GM19324 (cell line): Measurements from ENCODE around the gene GPHN.

ENCODE experiments used
- ATAC-seq: cut with Tn5 transposase; IDR thresholded peaks from one replicate; pipeline ENCODE4 v1.9.1; 2021; ENCODE audit warnings: mild to moderate bottlenecking, moderate library complexity; ENCODE audit not compliant: unreplicated experiment, low FRiP score

The GPHN gene

DNA sequence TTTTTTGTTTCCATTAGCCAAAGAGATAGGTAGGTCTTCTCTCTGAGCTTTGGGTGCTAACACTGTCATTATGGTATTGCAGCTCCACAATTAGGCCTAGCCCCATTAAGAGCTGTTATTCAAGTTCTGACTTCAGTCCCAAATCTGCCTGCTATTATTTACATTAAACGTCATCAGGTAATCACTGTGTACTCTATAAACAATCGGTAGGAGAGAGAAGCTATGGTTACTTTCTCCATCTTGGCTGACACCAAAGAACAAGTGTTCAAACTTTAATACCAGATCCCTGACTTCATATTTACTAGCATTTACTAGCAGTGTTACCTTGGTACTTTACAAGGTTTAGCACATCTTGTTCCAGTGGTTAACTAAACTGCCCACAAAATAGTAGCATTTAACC, 376.2 kb downstream of the GPHN start:
- no peak for ATAC-seq

DNA sequence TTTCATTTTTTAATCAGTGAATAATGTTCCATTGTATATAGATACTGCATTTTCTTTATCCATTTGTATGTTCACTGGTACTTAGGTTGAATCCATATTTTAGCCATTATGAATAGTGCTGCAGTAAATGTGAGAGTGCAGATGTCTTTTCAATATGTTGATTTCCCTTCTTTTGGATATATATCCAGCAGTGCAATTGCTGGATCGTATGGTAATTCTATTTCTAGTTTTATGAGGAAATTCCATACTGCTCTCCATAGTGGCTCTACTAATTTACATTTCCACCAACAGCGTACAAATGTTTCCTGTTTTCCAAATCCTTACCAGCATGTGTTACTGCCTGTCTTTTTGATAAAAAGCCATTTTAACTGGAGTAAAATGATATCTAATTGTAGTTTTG, 392.8 kb downstream of the GPHN start:
- ATAC-seq, result no peak

DNA sequence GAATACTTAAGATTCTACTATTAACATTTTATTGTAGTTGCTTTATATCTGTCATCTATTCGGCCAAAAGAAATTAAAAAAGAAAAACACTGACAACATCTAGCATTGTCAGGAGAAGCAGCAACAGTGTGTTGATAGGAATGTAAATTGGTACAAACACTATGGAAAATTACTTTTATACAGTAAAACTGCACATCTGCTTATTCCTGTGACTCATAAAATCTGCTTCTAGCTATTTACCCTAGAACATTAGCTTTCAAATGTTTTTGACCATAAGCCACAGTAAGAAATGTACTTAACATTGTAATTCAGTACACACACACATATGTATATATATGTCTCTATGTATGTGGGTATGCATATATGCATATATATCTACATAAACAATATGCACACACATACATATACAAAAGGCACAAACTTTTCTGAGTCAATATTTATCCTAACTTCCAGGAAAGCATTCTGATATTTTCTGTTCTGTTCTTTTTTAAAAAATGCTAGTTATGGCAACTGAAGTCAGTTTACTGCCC, 402.4 kb downstream of the GPHN start:
- ATAC-seq, result no peak

DNA sequence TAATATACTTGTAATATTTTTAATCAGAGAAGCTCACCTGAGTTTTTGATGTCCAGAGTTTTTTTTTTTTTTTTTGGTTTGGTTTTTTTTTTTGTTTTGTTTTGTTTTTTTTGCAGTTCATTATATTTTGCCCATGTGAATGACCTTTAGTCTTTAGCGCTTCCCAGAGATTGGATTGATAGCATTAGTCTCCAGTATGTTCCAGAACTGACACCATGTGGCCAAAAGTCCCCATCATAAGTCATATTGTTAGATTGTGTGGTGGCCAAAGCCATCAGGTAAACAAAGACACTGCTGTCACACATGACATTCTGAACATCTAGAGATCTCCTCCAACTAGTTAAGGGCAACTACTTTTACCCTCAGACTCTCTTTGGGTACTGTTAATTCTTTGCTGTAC, 408.5 kb downstream of the GPHN start:
- ATAC-seq, result no peak

DNA sequence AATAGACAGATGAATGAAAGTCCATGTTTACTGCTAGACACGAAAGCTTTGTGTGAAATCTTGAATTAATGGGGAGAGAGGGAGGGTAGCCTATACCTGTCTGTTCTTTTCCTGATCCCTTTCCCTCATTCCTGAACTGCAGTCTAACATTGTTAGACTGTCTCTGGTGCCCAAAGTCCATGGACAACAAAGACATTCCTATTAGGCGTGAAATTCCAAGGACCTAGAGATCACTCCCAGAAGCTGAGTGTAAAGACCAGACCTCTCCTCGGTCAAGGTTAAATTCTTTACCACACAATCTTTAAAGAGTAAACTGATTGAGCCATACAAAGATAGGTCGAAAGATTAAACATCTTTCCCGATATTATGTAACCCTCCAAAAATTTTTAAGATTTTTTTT, 410.6 kb downstream of the GPHN start:
- no peak for ATAC-seq

DNA sequence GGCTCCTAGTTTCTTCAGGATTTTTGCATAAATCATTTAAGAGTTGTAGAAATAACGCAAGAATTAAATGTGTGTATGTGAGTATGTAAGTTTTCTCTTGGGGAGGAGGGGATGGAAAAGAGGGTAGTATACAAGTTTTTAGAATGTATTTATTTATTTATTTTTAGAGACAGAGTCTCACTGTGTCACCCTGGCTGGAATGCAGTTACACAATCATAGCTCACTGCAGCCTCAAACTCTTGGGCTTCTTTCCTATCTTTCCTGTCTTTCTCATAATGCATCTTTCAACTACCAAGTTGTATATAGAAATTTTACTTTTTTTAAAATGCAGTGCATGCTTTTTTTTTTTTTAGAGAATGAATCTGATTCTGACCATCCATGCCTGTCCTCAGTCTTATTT, 412.2 kb downstream of the GPHN start:
- ATAC-seq, result no peak

DNA sequence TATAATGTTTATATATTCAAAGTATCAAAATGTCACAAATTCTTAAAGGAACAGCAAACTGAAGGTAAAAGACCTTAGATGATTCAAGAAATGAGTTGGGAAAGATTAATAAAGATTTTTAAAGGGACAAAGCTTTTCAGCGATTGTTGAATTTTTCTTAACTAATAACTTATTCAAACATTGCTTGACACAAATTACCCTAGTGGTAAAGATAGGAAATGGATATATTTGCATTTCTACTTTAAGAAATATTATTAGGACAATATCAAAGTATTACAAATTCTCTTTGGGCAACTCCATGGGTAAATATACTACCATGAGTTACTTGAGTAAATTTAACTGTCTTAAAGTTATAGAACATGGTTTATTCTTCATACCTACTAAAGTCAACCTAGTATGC, 415.3 kb downstream of the GPHN start:
- ATAC-seq, result no peak

DNA sequence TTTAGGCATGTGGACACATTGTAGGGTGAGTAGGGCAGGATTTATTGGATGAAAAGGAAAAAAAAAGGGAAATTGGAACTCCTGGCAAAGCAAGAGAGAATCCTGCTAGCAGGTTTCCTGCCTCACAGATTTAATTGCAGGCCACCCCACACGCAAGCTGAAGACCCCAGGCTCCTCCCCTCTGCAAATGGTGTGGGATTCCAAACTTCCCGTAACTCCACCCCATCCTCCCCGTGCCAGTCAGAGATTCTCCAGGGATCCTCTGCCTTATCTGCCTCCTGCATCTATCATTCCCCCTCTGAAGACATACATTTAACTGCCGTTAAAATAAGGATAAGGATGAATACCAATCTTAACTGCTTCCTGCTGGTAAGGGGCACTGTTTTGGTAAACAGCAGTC, 431.5 kb downstream of the GPHN start:
- no peak for ATAC-seq

DNA sequence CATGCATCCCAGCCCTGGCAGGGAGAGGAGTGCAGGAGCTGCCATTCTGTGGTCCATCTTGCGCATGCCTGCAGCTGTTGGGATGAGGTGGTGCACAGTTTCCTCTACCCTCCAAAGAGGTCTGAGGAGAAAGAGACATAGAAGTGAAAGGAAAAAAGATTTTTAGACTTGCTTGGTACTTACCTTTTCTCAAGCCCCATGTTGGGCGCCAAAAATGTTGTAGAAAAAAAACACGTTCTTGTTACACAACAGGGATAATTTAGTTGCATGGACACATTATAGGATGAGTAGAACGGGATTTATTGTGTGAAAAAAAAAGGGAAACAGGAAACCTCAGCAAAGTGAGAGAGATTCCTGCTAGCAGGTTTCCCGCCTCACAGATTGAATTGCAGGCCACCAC, 436.9 kb downstream of the GPHN start:
- ATAC-seq, result no peak

DNA sequence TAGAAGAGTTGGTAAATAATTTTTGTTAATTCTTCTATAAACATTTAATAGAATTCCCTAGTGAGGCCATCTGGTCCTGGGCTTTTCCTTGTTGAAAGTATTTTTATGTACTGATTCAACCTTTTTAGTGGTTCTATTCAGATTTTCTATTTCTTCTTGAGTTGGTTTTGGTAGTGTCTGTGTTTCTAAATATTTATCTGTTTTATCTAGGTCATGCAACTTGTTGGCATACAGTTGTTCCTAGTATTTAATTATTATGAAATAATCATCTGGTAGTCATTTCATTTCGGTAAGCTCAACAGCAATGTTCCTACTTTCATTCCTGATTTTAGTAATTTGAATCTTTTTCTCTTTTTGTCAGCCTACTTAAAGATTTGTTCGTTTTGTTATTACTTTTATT, 447.2 kb downstream of the GPHN start:
- no peak for ATAC-seq

DNA sequence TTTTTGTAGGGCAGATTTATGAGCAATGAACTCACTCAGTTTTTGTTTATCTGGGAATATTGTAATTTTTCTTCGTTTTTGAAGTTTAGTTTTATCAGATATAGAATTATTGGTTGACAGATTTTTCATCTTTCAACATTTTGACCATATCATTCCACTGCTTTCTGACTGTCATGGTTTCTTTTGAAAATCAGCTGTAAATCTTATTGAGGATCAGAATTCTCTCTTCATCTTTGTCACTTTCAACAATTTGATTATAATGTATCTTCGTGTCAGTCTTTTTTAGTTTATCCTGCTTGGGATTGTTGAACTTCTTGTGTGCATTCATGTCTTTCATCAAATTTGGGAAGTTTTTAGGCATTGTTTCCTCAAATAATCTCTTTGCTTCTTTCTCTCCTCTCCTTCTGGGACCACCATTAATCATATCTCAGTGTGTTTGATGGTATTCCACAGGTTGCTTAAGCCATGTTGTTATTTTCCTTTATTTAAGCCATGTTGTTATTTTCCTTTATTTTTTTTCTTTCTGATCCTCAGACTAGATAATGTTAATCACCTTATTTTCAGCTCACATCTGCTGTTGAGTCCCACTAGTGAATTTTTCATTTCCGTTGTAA, 451.6 kb downstream of the GPHN start:
- no peak for ATAC-seq

DNA sequence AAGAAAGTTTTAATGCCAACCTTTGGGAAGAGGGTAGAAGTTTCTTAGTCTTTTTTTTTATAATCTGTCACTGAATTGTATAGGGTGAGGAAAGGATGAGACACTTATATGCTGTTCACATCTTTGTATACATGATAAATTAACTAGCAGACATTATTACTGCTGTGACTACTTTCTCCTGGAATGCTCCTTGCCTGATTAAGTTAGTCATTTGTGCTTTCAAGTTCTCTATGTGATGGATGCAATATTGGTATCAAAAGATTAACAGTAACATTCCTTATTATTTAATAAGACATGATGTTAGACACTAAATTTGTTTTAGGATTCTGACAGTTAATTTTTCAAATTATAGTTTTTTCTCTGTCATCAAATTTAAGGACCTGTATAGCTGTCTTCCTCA, 457.9 kb downstream of the GPHN start:
- no peak for ATAC-seq

DNA sequence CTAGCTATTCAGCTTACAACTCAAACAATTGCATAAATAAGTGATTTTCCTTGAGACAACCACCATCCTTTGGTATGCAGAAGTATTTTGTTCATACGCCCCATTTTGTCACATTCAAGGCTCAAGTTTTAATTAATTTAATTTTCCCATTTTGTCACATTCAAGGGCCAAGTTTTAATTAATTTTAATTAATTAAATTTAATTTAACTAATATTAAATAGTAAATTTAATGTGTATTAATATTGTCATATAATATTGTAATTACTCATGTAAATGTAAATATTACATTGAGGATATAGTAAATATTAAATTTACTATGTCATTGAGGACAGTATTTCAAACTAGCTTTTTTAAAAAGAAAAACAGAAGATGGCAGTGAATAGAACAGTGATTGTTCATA, 464.5 kb downstream of the GPHN start:
- no peak for ATAC-seq

DNA sequence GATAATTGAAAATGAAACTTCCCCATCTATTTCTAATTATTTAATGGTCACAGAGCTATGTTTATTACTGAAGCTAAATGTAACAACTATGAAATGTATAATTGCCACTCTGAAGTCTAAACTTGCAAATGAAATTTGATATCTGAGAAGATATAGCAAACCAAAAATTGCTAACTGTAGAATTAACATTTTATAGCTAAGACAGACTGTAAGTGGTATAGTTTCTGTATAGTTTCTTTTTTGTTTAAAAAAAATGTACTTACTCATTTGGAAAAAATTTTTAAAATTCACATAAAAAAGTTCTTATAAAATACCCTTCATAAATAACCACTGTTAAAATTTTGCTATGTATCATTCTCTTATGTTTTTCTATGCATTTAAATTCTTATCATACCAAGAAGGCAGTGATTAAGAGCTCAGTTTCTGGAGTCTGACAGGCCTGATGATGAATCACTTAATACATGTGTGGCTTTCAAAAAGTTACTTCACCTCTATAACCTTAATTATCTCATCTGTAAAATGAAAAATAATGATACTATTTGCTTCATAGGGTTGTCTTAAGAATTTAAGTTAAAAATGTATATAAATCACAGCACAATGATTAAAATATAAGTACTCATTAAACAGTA, 466.6 kb downstream of the GPHN start:
- ATAC-seq, result no peak

DNA sequence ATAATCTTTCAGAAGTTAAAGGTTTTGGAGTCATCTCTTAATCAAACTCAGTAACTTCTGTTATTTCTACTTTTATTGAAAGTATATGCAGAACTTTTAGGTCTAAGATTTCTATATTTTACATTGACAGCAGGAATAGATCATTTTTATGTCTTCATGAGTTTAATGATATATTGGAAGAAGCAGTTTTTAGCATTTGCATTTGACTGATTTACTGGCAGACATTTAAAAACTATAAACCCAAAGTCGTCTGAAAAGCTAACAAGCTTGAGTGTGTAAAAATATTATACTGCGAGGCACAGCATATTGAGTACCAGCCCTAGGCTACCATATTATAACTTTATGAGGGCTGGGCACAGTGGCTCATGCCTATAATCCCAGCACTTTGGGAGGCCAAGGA, 467.3 kb downstream of the GPHN start:
- no peak for ATAC-seq

DNA sequence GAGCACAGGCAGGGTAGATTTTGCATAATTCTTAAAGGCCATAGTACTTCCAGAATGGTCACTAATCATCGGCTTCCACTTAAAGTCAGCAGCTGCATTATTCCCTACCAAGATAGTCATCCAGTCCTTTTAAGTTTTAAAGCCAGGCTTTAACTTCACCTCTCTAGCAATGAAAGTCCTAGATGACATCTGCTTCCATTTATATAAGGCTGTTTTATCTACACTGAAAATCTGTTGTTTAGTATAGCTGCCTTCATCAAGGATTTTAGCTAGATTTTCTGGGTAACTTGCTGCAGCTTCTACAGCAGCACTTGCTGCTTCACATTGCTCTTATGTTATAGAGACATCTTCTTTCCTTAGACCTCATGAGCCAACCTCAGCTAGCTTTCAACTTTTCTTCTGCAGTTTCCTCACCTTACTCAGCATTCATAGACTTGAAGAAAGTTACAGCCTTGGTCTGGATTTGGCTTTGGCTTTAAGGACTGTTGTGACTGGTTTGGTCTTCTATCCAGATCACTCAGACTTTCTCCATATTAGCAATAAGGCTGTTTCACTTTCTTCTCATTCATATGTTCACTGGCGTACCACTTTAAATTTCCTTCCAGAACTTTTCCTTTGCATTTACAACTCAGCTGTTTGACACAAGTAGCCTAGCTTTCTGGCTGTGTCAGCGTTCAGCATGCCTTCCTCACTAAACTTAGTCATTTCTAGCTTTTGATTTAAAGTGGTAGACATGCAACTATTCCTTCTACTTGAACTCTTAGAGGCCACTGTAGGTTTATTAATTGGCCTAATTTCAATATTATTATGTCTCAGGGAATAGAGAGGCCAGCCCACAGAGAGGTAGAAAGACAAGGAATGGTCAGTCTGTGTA, 471.4 kb downstream of the GPHN start:
- no peak for ATAC-seq

DNA sequence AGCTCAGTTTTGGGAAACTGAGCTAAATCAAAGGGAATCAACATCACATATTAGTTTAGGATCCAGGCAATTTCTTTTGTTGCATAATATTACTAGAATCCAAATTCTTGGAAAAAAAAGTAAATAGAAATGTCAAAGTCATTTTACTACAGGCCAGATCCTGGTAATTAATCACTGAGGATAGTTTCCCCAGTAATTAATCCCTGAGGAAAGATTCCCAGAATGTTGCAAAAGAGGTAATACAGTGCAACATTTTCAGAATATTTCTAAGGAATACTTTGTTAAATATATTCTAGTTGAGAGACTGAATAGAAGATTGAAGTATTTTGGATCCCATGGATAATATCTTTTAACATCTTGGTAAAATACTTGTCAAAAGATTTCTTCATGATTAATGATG, 474.3 kb downstream of the GPHN start:
- ATAC-seq, result no peak

DNA sequence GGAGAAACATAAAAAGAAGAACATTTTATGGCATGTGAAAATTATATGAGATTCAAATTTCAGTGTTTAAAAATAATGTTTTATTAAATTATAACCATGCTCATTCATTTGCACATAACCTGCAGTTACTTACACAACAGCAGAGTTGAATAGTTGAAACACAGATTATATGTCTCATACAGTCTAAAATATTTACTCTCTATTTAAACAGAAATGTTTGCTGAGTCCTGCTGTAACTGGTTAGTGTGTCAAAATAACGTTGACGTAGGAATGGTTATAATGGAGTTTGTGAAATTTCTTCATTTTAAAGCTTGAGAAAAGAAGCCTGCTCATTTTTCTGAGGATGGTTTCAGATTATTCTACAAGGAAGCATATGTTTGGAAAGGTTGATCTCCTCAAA, 484.8 kb downstream of the GPHN start:
- ATAC-seq, result no peak

DNA sequence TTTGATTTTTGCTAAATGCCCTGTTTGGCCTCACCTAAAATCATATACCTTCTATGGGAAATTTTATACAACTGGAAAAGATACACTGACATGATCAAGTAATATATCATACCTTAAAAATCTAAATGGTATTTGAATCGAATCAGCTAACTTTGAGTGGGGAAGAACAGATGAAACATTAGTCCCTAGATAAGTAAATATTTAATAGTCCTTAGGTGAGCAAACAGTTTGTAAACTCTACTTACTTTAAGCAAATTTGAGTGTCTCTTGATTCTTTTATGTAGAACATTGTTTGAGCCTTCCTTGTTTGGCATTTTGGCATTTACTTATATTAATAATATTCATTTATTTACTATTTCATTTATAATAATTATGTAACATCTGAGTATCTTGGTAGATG, 485.6 kb downstream of the GPHN start:
- ATAC-seq, result no peak

DNA sequence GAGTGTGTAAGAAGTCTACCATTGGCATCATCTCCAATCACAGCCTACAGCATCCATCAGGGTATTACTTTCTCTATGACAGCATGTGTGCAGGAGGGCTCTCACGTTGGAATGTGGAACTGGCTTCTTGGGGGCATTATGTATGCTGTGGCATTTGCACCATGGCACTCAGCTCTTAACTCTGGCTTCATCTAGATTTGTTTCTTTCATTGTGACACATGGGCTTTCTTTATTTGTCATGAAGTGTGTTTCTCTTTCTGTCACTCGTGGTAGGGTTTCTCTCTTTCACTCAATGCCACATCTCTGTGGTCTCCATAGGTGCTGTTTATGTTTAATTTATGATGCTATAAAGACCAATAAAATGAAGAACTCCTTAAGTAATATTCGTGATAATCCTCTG, 490.1 kb downstream of the GPHN start:
- no peak for ATAC-seq

DNA sequence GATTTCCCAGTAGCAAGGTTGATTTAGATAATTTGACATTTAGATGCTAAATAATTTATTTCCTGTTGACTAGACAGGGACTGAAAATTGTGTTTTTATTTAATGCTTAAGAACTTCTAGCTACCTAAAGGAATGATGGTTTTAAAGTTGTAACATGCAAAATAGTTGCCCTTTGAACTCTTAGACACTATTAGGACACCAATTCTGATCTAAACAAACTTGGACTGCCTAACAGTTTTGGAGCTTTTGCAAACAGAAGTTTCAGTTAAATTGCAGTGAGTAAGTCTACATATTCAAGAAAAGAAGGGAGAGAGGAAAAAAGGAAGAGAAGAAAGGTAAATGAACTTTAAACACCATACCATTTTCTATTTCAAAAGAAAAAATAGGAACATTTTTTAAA, 492.0 kb downstream of the GPHN start:
- ATAC-seq, result no peak
